ENCODE data around the gene MYO1E.

DNA sequence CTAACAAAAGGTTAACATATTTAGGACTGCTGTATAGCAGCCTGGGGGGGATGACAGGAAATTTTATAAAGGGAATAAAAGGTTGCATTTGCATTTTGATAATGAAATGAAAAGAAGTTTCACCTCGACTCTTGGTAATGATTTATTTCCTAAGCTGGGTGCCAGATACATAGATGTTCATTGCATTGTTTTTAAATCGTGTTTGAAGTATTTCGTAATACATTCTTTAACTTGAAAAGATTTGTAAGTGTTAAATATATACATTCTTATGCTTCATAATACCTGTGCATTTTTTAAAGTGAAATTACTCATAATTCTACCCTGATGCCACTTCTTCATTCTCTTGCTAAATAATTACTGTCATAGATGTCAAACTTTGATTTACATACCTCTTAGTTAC lies 143.2 kb downstream of the MYO1E start:
- TF ChIP-seq, protein P1, sequence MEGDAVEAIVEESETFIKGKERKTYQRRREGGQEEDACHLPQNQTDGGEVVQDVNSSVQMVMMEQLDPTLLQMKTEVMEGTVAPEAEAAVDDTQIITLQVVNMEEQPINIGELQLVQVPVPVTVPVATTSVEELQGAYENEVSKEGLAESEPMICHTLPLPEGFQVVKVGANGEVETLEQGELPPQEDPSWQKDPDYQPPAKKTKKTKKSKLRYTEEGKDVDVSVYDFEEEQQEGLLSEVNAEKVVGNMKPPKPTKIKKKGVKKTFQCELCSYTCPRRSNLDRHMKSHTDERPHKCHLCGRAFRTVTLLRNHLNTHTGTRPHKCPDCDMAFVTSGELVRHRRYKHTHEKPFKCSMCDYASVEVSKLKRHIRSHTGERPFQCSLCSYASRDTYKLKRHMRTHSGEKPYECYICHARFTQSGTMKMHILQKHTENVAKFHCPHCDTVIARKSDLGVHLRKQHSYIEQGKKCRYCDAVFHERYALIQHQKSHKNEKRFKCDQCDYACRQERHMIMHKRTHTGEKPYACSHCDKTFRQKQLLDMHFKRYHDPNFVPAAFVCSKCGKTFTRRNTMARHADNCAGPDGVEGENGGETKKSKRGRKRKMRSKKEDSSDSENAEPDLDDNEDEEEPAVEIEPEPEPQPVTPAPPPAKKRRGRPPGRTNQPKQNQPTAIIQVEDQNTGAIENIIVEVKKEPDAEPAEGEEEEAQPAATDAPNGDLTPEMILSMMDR (IDR thresholded peaks at IDR 0.05; ENCODE audit: low read depth, low read length, poor library complexity, severe bottlenecking), result no peak
- TF ChIP-seq EZH2phosphoT487 (IDR thresholded peaks at IDR 0.05; ENCODE audit: borderline replicate concordance, low read length), result no peak
